Measurements from ENCODE around the gene KCNT2. TPM values are rescaled to one million over a fixed set of nuclear protein-coding genes. Genes with fewer than 3 reads are reported as not detected.

Gene KCNT2
- polyA plus RNA-seq, 6 donors from 2014 or later, result not detected

DNA sequence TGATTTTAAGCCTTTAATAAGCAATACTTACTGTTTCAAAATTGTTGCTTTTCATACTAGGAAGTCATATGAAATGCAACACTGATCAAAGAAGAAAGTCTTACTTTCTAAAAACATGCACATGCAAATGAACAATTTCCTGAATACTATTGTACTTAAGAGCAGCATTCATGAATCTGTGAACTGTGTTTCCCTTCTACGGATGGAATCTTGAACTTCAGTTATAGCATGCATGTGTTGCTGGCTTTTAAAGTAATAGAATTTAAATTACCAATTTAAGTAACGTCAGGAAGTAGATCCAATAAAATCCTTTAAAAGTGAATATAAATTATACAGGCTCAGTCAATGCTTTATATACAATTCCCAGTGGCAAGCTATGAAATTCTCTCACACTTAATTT, 348.9 kb downstream of the KCNT2 start:
- H3K27ac Mint-ChIP-seq, result peak overlapping the region in 1 of 6 donors; percentile 6
- DNase-seq, result no peak
- no peaks in the 10 kb centered on the region for H3K4me1 Mint-ChIP-seq
- no peak overlapping the region for H3K4me3 Mint-ChIP-seq
- H3K36me3 Mint-ChIP-seq, result no peaks in the 10 kb centered on the region
- peak in 1 of 2 donors; percentile 20 for ATAC-seq (ENCODE audit: low read depth in 2 of 2)
- peaks cover 0 to 9% (median 1%) of the 10 kb centered on the region in 7 donors for H3K9me3 Mint-ChIP-seq
- peaks cover 0 to 16% (median 6%) of the 10 kb centered on the region in 3 donors for H3K27me3 Mint-ChIP-seq

DNA sequence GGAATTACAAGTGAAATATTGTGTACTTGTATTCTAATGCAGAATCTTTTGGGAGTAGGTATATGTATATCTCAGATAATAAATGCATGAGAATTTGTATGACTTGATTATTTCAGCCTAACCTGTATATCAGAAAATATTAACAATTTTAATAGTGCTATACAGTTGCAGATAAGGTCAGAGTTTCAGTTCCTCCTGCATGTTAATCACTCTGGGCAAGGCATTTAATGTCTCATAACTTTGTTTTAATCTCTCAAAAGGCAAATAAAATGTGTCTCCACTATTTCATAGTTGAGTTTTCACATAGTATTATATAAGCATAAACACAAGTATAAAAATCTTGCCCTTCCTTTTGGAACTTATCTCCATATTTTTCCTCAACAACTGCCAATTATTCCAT, 352.5 kb downstream of the KCNT2 start:
- ATAC-seq (ENCODE audit: low read depth in 2 of 2) (no peak), DNase-seq (no peak)
- Mint-ChIP-seq H3K9me3 (peaks cover 0 to 9% (median 0%) of the 10 kb centered on the region in 7 donors), H3K4me1 (no peaks in the 10 kb centered on the region), H3K4me3 (no peak overlapping the region), H3K27me3 (peaks cover 0 to 19% (median 0%) of the 10 kb centered on the region in 3 donors), H3K27ac (no peak overlapping the region), H3K36me3 (no peaks in the 10 kb centered on the region)

GRCh38 chr1:196229546-196229945, 378.7 kb downstream of the KCNT2 start:
- Mint-ChIP-seq H3K4me3 (no peak overlapping the region), H3K9me3 (peaks cover 1 to 6% (median 4%) of the 10 kb centered on the region in 7 donors), H3K4me1 (no peaks in the 10 kb centered on the region), H3K36me3 (peaks cover 0 to 8% of the 10 kb centered on the region in 2 donors), H3K27me3 (peaks cover 0 to 4% (median 3%) of the 10 kb centered on the region in 3 donors), H3K27ac (no peak overlapping the region)
- no peak for DNase-seq
- ATAC-seq (ENCODE audit: low read depth in 2 of 2), result no peak

DNA sequence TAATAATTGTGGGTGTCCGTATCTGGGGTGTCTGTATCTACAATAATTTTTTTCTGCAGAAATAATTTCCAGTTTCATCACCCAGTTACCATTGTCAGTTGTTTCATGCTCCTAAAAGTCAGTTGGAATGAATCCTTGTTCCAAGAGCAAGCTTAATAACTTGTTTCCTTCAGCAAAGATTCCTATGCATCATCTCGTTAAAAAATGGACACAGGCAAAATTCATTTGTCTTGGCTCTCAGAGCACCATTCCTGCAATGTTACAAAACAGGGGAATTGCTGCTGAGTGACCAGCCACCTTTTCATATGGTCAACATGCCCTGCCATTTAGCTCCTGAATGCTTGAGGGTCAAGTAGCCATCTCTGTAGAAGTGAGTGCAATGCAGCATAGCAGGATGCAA, 393.4 kb downstream of the KCNT2 start:
- H3K4me3 Mint-ChIP-seq, result no peak overlapping the region
- DNase-seq (no peak), ATAC-seq (ENCODE audit: low read depth in 2 of 2) (no peak)
- H3K36me3 Mint-ChIP-seq, result no peaks in the 10 kb centered on the region
- H3K27me3 Mint-ChIP-seq, result no peaks in the 10 kb centered on the region
- H3K4me1 Mint-ChIP-seq, result no peaks in the 10 kb centered on the region
- peaks cover 0 to 4% (median 0%) of the 10 kb centered on the region in 7 donors for H3K9me3 Mint-ChIP-seq
- no peak overlapping the region for H3K27ac Mint-ChIP-seq

DNA sequence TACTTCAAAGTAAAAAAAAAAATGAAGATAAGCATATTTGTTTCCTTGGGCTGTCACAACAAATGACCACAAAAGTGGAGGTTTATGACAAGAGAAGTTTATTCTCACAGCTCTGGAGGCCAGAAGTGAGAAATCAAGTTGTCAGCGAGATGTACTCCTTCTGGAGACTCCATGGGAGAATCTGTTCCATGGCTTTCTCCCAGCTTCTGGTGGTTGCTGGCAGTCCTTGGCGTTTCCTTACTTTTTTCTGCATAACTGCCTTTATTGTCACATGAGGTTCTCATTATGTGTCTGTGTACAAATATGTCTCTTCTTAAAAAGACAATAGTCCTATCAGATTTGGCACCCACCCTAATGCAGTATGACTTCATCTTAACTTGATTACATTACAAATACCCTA, 398.3 kb downstream of the KCNT2 start:
- Mint-ChIP-seq H3K4me1 (no peaks in the 10 kb centered on the region), H3K9me3 (peaks cover 0 to 9% (median 3%) of the 10 kb centered on the region in 7 donors), H3K36me3 (no peaks in the 10 kb centered on the region), H3K27ac (no peak overlapping the region), H3K27me3 (no peaks in the 10 kb centered on the region), H3K4me3 (no peak overlapping the region)
- no peak for ATAC-seq (ENCODE audit: low read depth in 2 of 2)
- no peak for DNase-seq

DNA sequence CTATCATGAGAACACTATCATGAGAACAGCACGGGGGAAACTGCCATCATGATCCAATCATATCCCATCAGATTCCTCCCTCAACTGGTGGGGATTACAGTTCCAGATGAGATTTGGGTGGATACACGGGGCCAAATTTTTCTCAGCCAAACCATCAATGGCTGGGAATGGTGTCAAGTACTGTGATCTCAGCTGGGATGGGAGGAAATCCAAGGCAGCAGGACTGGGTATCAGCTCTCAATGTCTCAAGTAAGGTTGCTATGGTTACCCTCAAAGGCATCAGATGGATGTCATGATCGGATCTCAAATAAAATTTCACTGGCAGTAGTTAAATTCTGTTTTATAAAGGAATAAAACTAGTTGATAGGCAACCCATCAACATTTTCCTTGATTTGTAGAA, 399.0 kb downstream of the KCNT2 start:
- no peak overlapping the region for H3K27ac Mint-ChIP-seq
- no peaks in the 10 kb centered on the region for H3K4me1 Mint-ChIP-seq
- H3K4me3 Mint-ChIP-seq, result no peak overlapping the region
- no peaks in the 10 kb centered on the region for H3K36me3 Mint-ChIP-seq
- DNase-seq, result no peak
- H3K27me3 Mint-ChIP-seq, result no peaks in the 10 kb centered on the region
- ATAC-seq (ENCODE audit: low read depth in 2 of 2), result no peak
- H3K9me3 Mint-ChIP-seq, result peaks cover 0 to 9% (median 3%) of the 10 kb centered on the region in 7 donors

GRCh38 chr1:196207612-196208217, 400.5 kb downstream of the KCNT2 start:
- H3K36me3 Mint-ChIP-seq, result no peaks in the 10 kb centered on the region
- DNase-seq (no peak), ATAC-seq (ENCODE audit: low read depth in 2 of 2) (no peak)
- H3K9me3 Mint-ChIP-seq, result peaks cover 0 to 9% (median 0%) of the 10 kb centered on the region in 7 donors
- no peaks in the 10 kb centered on the region for H3K4me1 Mint-ChIP-seq
- no peak overlapping the region for H3K4me3 Mint-ChIP-seq
- H3K27ac Mint-ChIP-seq, result no peak overlapping the region
- no peaks in the 10 kb centered on the region for H3K27me3 Mint-ChIP-seq

GRCh38 chr1:196205882-196206281, 402.4 kb downstream of the KCNT2 start:
- DNase-seq, result no peak
- H3K4me3 Mint-ChIP-seq, result no peak overlapping the region
- no peaks in the 10 kb centered on the region for H3K36me3 Mint-ChIP-seq
- ATAC-seq (ENCODE audit: low read depth in 2 of 2), result no peak
- H3K9me3 Mint-ChIP-seq, result peaks cover 0 to 9% (median 0%) of the 10 kb centered on the region in 7 donors
- H3K27me3 Mint-ChIP-seq, result no peaks in the 10 kb centered on the region
- no peak overlapping the region for H3K27ac Mint-ChIP-seq
- H3K4me1 Mint-ChIP-seq, result no peaks in the 10 kb centered on the region

DNA sequence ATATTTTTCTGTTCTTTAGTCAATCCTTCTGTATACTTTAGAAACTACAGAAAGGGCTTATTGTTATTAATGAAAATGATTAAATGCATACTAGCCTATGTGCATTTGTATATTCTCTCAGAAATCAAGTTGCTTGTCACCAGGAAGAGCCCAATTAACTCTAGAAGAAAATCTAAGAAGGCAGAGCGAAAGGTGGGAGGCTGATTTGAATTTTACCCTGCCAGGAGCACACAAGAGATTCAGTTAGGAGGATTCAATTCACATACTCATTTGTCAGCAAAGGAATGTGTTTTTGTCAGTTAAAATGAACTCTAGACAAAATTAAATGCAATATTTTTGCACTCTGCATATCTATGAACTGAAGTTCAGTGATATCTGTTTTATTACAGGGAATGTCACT, 411.8 kb downstream of the KCNT2 start:
- Mint-ChIP-seq H3K4me3 (no peak overlapping the region), H3K27me3 (no peaks in the 10 kb centered on the region), H3K27ac (no peak overlapping the region), H3K36me3 (no peaks in the 10 kb centered on the region), H3K9me3 (peaks cover 3 to 8% (median 5%) of the 10 kb centered on the region in 7 donors), H3K4me1 (no peaks in the 10 kb centered on the region)
- no peak for DNase-seq
- ATAC-seq (ENCODE audit: low read depth in 2 of 2), result no peak

DNA sequence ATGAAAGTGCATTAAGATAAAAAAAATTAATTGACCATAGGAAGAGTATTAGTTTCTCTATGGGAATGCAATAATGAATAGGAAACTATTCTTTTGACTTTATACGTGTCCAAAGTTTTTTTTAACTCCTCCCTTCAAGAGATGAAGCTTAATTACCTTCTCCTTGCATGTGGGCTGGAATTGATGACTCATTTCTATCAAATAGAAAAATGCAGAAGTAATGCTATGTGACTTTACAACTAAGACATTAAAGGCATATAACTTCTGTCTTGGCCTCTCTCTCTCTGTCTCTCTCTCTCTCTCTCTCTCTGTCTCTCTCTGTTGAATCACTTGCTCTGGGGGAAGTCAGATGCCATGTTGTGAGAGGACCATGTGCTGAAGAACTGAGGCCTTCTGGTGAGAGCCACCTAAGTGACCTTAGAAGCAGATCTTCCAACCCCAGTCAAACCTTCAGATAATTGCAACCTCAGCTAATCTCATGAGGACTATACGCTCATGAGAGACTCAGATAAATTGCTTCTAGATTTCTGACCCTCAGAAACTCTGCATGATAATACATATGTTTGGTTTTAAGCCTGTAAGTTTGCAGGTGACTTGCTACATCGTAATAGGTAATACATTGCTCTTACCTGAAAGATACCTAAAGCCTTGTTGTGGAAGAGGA, 414.2 kb downstream of the KCNT2 start:
- ATAC-seq (ENCODE audit: low read depth in 2 of 2), result no peak

DNA sequence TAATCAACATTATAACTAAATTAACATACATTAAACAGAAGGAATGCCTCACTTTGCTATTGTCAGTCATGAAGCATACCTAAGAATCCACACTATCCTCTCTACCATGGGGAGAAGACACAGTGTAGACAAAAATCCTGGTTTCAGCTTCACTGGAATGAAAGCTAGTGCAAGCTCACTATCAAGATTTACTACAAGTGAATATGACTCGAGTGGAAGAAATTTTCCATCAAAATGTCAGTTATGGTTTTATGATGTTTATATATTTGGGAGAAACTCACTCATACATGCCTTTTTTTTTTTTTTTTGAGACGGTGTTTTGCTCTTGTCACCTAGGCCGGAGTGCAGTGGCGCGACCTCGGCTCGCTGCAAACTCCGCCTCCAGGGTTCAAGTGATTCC, 424.3 kb downstream of the KCNT2 start:
- H3K36me3 Mint-ChIP-seq, result no peaks in the 10 kb centered on the region
- ATAC-seq (ENCODE audit: low read depth in 2 of 2) (no peak), DNase-seq (no peak)
- no peaks in the 10 kb centered on the region for H3K27me3 Mint-ChIP-seq
- H3K4me3 Mint-ChIP-seq, result no peak overlapping the region
- H3K4me1 Mint-ChIP-seq, result no peaks in the 10 kb centered on the region
- H3K27ac Mint-ChIP-seq, result no peak overlapping the region
- H3K9me3 Mint-ChIP-seq, result peaks cover 0 to 12% (median 2%) of the 10 kb centered on the region in 7 donors

More for the DNA sequence above, 414.2 kb downstream of the KCNT2 start:
- DNase-seq, result no peak
- H3K27ac Mint-ChIP-seq, result no peak overlapping the region
- peaks cover 7 to 22% (median 11%) of the 10 kb centered on the region in 7 donors for H3K9me3 Mint-ChIP-seq
- H3K4me3 Mint-ChIP-seq, result no peak overlapping the region
- H3K27me3 Mint-ChIP-seq, result no peaks in the 10 kb centered on the region
- no peaks in the 10 kb centered on the region for H3K4me1 Mint-ChIP-seq
- H3K36me3 Mint-ChIP-seq, result no peaks in the 10 kb centered on the region

GRCh38 chr1:196181594-196181878, 426.7 kb downstream of the KCNT2 start:
- Mint-ChIP-seq H3K27me3 (no peaks in the 10 kb centered on the region), H3K4me1 (no peaks in the 10 kb centered on the region), H3K9me3 (peaks cover 0 to 12% (median 2%) of the 10 kb centered on the region in 7 donors), H3K27ac (no peak overlapping the region), H3K4me3 (peak overlapping the region in 1 of 8 donors; percentile 73), H3K36me3 (no peaks in the 10 kb centered on the region)
- ATAC-seq (ENCODE audit: low read depth in 2 of 2) (no peak), DNase-seq (no peak)

- Mint-ChIP-seq H3K27me3 (no peaks in the 10 kb centered on the region), H3K4me3 (peak overlapping the region in 1 of 8 donors; percentile 73), H3K4me1 (no peaks in the 10 kb centered on the region), H3K9me3 (peaks cover 0 to 12% (median 2%) of the 10 kb centered on the region in 7 donors), H3K27ac (no peak overlapping the region), H3K36me3 (no peaks in the 10 kb centered on the region)
- ATAC-seq (ENCODE audit: low read depth in 2 of 2), result no peak
- DNase-seq, result no peak
Observed at GRCh38 chr1:196180847-196181593, 427.2 kb downstream of the KCNT2 start.

DNA sequence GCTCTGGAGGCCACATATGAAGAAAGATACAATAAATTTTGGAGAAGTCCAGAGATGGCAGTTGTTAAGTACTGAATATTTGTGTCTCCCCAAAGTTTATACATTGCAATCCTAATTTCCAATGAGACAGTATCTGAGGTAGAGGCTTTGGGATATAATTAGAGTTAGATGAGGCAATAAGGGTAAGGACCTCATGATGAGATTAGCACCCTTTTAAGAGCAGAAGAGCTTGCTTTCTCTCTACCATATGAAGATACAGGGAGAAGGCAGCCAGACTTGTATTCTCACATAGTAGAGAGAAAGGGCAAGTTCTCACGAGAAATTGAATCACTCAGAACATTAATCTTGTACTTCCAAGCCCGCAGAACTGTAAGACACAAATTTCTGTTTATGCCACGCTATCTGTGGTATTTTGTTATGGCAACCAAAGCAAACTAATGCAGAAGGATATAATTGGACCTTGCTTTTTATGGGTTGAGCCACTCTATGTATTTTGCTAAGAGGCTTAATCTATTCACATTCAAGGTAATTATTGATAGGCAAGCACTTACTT, 430.1 kb downstream of the KCNT2 start:
- no peaks in the 10 kb centered on the region for H3K27me3 Mint-ChIP-seq
- peaks cover 0 to 12% (median 2%) of the 10 kb centered on the region in 7 donors for H3K9me3 Mint-ChIP-seq
- H3K36me3 Mint-ChIP-seq, result no peaks in the 10 kb centered on the region
- no peak for ATAC-seq (ENCODE audit: low read depth in 2 of 2)
- H3K27ac Mint-ChIP-seq, result no peak overlapping the region
- DNase-seq, result no peak
- no peak overlapping the region for H3K4me3 Mint-ChIP-seq
- no peaks in the 10 kb centered on the region for H3K4me1 Mint-ChIP-seq
